Measurements from ENCODE around the gene CLCN6.

Gene CLCN6

GRCh38 chr1:11790880-11791715 lies 14.9 kb upstream of the CLCN6 start:
- H3K27ac ChIP-seq = no peak overlapping the region
- no peak for TF ChIP-seq ZFX (IDR thresholded peaks at IDR 0.05)
- TF ChIP-seq, protein P1, sequence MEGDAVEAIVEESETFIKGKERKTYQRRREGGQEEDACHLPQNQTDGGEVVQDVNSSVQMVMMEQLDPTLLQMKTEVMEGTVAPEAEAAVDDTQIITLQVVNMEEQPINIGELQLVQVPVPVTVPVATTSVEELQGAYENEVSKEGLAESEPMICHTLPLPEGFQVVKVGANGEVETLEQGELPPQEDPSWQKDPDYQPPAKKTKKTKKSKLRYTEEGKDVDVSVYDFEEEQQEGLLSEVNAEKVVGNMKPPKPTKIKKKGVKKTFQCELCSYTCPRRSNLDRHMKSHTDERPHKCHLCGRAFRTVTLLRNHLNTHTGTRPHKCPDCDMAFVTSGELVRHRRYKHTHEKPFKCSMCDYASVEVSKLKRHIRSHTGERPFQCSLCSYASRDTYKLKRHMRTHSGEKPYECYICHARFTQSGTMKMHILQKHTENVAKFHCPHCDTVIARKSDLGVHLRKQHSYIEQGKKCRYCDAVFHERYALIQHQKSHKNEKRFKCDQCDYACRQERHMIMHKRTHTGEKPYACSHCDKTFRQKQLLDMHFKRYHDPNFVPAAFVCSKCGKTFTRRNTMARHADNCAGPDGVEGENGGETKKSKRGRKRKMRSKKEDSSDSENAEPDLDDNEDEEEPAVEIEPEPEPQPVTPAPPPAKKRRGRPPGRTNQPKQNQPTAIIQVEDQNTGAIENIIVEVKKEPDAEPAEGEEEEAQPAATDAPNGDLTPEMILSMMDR (conservative IDR thresholded peaks at IDR 0.05) = no peak

DNA sequence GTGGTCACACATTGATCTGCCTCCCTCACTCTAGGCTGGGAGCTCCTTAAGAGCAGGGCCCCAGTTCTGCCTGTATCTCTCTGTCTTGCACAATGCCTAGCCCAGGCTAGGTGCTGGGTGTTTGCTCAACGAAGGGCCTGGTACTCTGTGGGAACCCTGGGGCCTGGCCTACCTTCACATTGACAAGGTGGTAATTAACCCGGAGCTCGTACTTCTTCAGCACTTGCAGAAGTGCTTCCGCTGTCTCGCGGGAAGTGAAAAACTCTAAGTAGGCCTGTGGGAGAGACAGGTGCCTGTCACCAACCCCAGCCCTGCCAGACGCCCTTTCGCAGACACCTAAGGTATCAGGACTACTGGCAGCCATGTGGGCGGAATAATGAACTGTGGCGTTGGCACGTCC lies 13.9 kb upstream of the CLCN6 start:
- H3K27ac ChIP-seq = no peak overlapping the region
- TF ChIP-seq, protein P1 (conservative IDR thresholded peaks at IDR 0.05) = no peak
- no peak for TF ChIP-seq ZFX (IDR thresholded peaks at IDR 0.05)

DNA sequence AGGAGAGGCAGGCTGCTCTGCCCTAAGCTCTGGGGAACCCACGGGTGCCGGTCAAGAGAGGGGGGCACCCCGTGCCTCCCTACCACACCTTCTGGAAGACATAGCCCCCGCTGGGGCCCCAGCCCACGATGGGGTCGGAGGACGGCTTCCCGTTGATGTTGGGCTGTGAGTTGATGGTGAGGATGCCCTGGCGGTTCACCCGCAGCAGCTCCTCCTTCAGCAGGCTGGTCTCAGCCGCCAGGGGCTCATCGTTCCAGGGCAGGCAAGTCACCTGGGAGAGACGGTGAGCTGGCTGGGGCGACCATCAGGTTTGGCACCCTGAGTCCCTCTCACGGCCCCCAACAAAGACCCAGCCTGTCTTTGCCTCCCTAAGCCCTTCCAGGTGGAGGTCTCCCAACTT lies 12.2 kb upstream of the CLCN6 start:
- no peak overlapping the region for H3K27ac ChIP-seq
- TF ChIP-seq, protein P1 (conservative IDR thresholded peaks at IDR 0.05) = no peak
- TF ChIP-seq ZFX (IDR thresholded peaks at IDR 0.05) = no peak

DNA sequence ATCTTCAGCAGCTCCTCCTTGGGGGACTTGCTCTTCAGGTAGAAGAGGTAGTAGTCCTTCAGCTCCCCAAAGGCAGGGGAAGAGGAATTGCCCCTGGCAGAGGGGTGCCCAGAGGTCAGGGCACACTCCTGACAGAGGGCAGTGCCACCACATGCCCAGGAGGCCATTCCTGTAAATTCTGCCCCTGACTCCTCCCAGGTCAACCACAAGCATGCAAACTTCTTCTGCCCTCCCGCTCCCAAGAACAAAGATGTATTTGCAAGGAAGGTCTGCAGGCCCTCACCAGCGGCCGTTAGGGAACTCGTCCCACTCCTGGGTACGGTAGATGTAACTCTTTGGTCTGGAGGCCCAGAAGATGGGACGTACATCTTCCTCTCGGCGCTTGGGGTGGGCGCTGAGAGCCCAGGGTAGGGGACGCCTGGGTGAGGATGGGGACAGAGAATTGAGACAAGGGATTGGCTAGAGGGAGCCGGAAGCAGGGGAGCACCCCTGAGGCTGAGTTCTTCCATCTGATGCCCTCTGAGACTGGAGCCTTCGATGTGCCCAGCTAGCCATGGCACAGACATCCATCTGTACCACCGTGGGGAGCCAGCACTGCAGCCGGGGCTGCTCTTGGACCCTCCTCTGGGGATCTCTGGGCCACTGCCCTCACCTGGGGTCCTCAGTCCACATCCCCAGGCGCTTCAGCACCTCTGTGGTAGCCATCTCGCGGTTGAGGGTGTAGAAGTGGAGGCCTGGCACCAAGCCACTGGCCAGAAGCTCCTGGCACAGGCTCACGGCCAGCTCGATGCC lies 11.3 kb upstream of the CLCN6 start:
- H3K27ac ChIP-seq = no peak overlapping the region
- TF ChIP-seq, protein P1 (conservative IDR thresholded peaks at IDR 0.05) = no peak
- TF ChIP-seq ZFX (IDR thresholded peaks at IDR 0.05) = no peak

DNA sequence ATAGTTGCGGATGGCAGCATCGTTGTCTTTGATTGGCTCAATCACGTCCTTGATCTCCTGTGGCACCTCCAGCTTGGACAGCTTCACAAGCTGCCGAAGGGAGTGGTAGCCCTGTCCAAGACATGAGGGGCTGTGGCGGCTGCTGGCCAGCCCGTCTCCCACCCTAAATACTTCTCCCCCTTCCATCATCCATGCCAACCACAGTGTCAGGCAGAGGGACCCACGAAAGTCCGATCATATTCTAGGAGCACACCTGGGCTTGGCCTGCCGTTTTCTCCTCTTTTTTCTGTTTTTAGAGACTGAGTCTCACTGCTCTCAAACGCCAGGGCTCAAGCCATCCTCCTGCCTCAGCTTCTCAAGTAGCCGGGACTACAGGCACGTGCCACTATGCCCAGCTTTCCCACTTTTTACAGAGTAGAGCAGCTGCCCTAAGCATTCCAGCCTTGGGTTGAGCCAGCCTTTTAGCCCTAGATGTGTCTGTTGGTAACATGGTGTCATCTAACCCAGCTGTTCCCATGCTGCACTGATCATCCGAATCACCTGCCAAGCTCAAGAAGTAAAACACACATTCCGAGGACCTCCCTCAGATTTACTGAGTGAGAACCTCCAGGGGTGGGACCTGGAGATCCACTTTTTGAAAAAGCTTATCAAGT lies 10.6 kb upstream of the CLCN6 start:
- TF ChIP-seq ZFX (IDR thresholded peaks at IDR 0.05) = no peak
- TF ChIP-seq, protein P1 (conservative IDR thresholded peaks at IDR 0.05) = no peak
- no peak overlapping the region for H3K27ac ChIP-seq

GRCh38 chr1:11796036-11796828 lies 9.8 kb upstream of the CLCN6 start:
- H3K27ac ChIP-seq = no peak overlapping the region
- TF ChIP-seq, protein P1 (conservative IDR thresholded peaks at IDR 0.05) = no peak
- no peak for TF ChIP-seq ZFX (IDR thresholded peaks at IDR 0.05)

All from C4-2B (cell line).